ENCODE measurements around the gene ANKRD28.

Gene ANKRD28

DNA sequence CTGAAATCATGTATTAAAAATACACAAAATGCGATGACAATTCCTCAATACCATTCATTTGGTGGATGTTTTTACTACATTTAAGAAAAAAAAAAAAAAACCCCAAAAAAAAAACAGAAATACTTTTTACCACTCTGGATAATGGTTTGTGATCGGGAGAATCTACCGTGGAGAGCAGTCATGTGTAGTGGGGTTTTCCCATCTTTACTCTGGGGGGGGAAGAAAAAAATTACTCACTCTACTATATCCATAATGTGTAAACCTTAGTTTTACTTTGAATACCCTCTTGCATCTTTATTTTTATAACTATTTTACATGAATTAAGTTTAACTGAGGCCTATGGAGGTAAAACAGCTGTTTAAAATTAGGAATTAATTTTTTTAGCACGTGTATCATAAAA, 83.3 kb downstream of the ANKRD28 start:
- H2BK12ac ChIP-seq (ENCODE audit: low read length in 2 of 2): no peak overlapping the region
- H3K36me3 ChIP-seq (ENCODE audit: control insufficient read depth in 1 of 2, insufficient read depth in 2 of 2, low read depth in 1 of 2, low read length in 2 of 2): peaks cover 0 to 87% of the 10 kb centered on the region in 2 experiments
- no peak overlapping the region for H2BK15ac ChIP-seq (ENCODE audit: low read depth, poor library complexity, severe bottlenecking)
- no peak overlapping the region for H3K4me3 ChIP-seq (ENCODE audit: insufficient read depth in 1 of 2, low read depth in 1 of 2, low read length in 2 of 2)
- no peak overlapping the region for H4K8ac ChIP-seq (ENCODE audit: low read length)
- H3K18ac ChIP-seq (ENCODE audit: low read depth in 1 of 2, low read length in 2 of 2): no peak overlapping the region
- H2AK5ac ChIP-seq (ENCODE audit: low read length, severe bottlenecking): no peak overlapping the region
- no peak overlapping the region for H2BK120ac ChIP-seq (ENCODE audit: low read depth, low read length)
- WGBS: no CpG with 5 or more reads among the region's 4 CpGs
- no peak overlapping the region for H3K14ac ChIP-seq (ENCODE audit: low read length in 2 of 2)
- no peak overlapping the region for H3K23ac ChIP-seq (ENCODE audit: low read length in 2 of 2)
- H3K9me3 ChIP-seq (ENCODE audit: control insufficient read depth, low read length): no peaks in the 10 kb centered on the region
- no peak overlapping the region for H3K9ac ChIP-seq (ENCODE audit: low read length)
- H3K4me2 ChIP-seq (ENCODE audit: low read length, poor library complexity, severe bottlenecking): no peak overlapping the region
- H3K79me1 ChIP-seq (replicated peaks; ENCODE audit: low read length, poor library complexity, severe bottlenecking): peaks cover 8% of the 10 kb centered on the region
- H3K4ac ChIP-seq (ENCODE audit: low read depth in 1 of 2, low read length in 2 of 2): no peak overlapping the region
- no peak for DNase-seq
- H2AFZ ChIP-seq (ENCODE audit: low read depth, low read length): no peak overlapping the region
- no peak overlapping the region for H3K27ac ChIP-seq (ENCODE audit: low read length, poor library complexity, severe bottlenecking)
- H2BK5ac ChIP-seq (ENCODE audit: low read depth, low read length, poor library complexity, severe bottlenecking): no peak overlapping the region
- H4K91ac ChIP-seq (ENCODE audit: low read length): no peak overlapping the region
- H3K4me1 ChIP-seq (ENCODE audit: control insufficient read depth, insufficient read depth, low read depth, low read length): no peaks in the 10 kb centered on the region
- H3K27me3 ChIP-seq (ENCODE audit: control insufficient read depth in 1 of 2, insufficient read depth in 1 of 2, low read length in 2 of 2): no peaks in the 10 kb centered on the region

- H3K79me1 ChIP-seq (replicated peaks; ENCODE audit: low read length, poor library complexity, severe bottlenecking): peaks cover 7% of the 10 kb centered on the region
- no peak for DNase-seq
- no peak overlapping the region for H2BK5ac ChIP-seq (ENCODE audit: low read depth, low read length, poor library complexity, severe bottlenecking)
- H2AFZ ChIP-seq (ENCODE audit: low read depth, low read length): no peak overlapping the region
- no peak overlapping the region for H3K4ac ChIP-seq (ENCODE audit: low read depth in 1 of 2, low read length in 2 of 2)
- H2BK12ac ChIP-seq (ENCODE audit: low read length in 2 of 2): no peak overlapping the region
- peaks cover 0 to 87% of the 10 kb centered on the region in 2 experiments for H3K36me3 ChIP-seq (ENCODE audit: control insufficient read depth in 1 of 2, insufficient read depth in 2 of 2, low read depth in 1 of 2, low read length in 2 of 2)
- no peak overlapping the region for H2BK120ac ChIP-seq (ENCODE audit: low read depth, low read length)
- no peaks in the 10 kb centered on the region for H3K4me1 ChIP-seq (ENCODE audit: control insufficient read depth, insufficient read depth, low read depth, low read length)
- H3K4me3 ChIP-seq (ENCODE audit: insufficient read depth in 1 of 2, low read depth in 1 of 2, low read length in 2 of 2): no peak overlapping the region
- H3K4me2 ChIP-seq (ENCODE audit: low read length, poor library complexity, severe bottlenecking): no peak overlapping the region
- no peak overlapping the region for H3K27ac ChIP-seq (ENCODE audit: low read length, poor library complexity, severe bottlenecking)
- H3K27me3 ChIP-seq (ENCODE audit: control insufficient read depth in 1 of 2, insufficient read depth in 1 of 2, low read length in 2 of 2): no peaks in the 10 kb centered on the region
- no peak overlapping the region for H2BK15ac ChIP-seq (ENCODE audit: low read depth, poor library complexity, severe bottlenecking)
- H4K91ac ChIP-seq (ENCODE audit: low read length): no peak overlapping the region
- H3K18ac ChIP-seq (ENCODE audit: low read depth in 1 of 2, low read length in 2 of 2): no peak overlapping the region
- H3K9me3 ChIP-seq (ENCODE audit: control insufficient read depth, low read length): no peaks in the 10 kb centered on the region
- H3K14ac ChIP-seq (ENCODE audit: low read length in 2 of 2): peak overlapping the region in 1 of 2 experiments; percentile 20
- WGBS: 89% methylated on average over 4 of the region's 5 CpGs
- H3K23ac ChIP-seq (ENCODE audit: low read length in 2 of 2): no peak overlapping the region
- H4K8ac ChIP-seq (ENCODE audit: low read length): no peak overlapping the region
- H3K9ac ChIP-seq (ENCODE audit: low read length): no peak overlapping the region
- no peak overlapping the region for H2AK5ac ChIP-seq (ENCODE audit: low read length, severe bottlenecking)
Measured at GRCh38 chr3:15713364-15713763, 84.4 kb downstream of the ANKRD28 start.

DNA sequence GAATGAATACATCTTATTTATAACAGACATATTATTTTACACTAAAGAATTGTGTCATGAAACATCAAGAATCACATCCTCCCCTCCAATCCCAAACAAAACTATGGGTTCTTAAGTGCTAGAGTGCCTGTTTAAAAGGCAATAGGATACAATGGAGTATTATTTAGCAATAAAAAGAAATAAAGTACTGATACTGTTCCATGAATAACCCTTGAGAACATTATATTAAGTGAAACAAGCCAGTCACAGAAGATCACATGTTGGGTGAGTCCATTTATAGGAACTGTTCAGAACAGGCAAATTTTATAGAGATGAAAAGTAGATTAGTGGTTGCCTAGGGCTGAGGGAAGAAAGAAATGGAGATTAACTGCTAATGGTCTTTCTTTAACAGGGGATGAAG, 86.5 kb downstream of the ANKRD28 start:
- H3K9ac ChIP-seq (ENCODE audit: low read length): no peak overlapping the region
- H2AFZ ChIP-seq (ENCODE audit: low read depth, low read length): no peak overlapping the region
- no peaks in the 10 kb centered on the region for H3K9me3 ChIP-seq (ENCODE audit: control insufficient read depth, low read length)
- no peak overlapping the region for H3K14ac ChIP-seq (ENCODE audit: low read length in 2 of 2)
- peaks cover 0 to 87% of the 10 kb centered on the region in 2 experiments for H3K36me3 ChIP-seq (ENCODE audit: control insufficient read depth in 1 of 2, insufficient read depth in 2 of 2, low read depth in 1 of 2, low read length in 2 of 2)
- no peak overlapping the region for H3K27ac ChIP-seq (ENCODE audit: low read length, poor library complexity, severe bottlenecking)
- peaks cover 4% of the 10 kb centered on the region for H3K79me1 ChIP-seq (replicated peaks; ENCODE audit: low read length, poor library complexity, severe bottlenecking)
- H4K8ac ChIP-seq (ENCODE audit: low read length): no peak overlapping the region
- DNase-seq: no peak
- no peak overlapping the region for H3K4ac ChIP-seq (ENCODE audit: low read depth in 1 of 2, low read length in 2 of 2)
- no peak overlapping the region for H2BK120ac ChIP-seq (ENCODE audit: low read depth, low read length)
- H3K4me3 ChIP-seq (ENCODE audit: insufficient read depth in 1 of 2, low read depth in 1 of 2, low read length in 2 of 2): no peak overlapping the region
- H2BK12ac ChIP-seq (ENCODE audit: low read length in 2 of 2): no peak overlapping the region
- H3K23ac ChIP-seq (ENCODE audit: low read length in 2 of 2): no peak overlapping the region
- H3K18ac ChIP-seq (ENCODE audit: low read depth in 1 of 2, low read length in 2 of 2): no peak overlapping the region
- H2BK15ac ChIP-seq (ENCODE audit: low read depth, poor library complexity, severe bottlenecking): no peak overlapping the region
- no peaks in the 10 kb centered on the region for H3K27me3 ChIP-seq (ENCODE audit: control insufficient read depth in 1 of 2, insufficient read depth in 1 of 2, low read length in 2 of 2)
- H4K91ac ChIP-seq (ENCODE audit: low read length): no peak overlapping the region
- no peak overlapping the region for H3K4me2 ChIP-seq (ENCODE audit: low read length, poor library complexity, severe bottlenecking)
- no peaks in the 10 kb centered on the region for H3K4me1 ChIP-seq (ENCODE audit: control insufficient read depth, insufficient read depth, low read depth, low read length)
- no peak overlapping the region for H2AK5ac ChIP-seq (ENCODE audit: low read length, severe bottlenecking)
- no peak overlapping the region for H2BK5ac ChIP-seq (ENCODE audit: low read depth, low read length, poor library complexity, severe bottlenecking)

GRCh38 chr3:15708882-15709677, 88.7 kb downstream of the ANKRD28 start:
- no peak overlapping the region for H3K18ac ChIP-seq (ENCODE audit: low read depth in 1 of 2, low read length in 2 of 2)
- no peak overlapping the region for H2AK5ac ChIP-seq (ENCODE audit: low read length, severe bottlenecking)
- H4K8ac ChIP-seq (ENCODE audit: low read length): no peak overlapping the region
- H3K36me3 ChIP-seq (ENCODE audit: control insufficient read depth in 1 of 2, insufficient read depth in 2 of 2, low read depth in 1 of 2, low read length in 2 of 2): peaks cover 0 to 93% of the 10 kb centered on the region in 2 experiments
- no peak overlapping the region for H3K4me3 ChIP-seq (ENCODE audit: insufficient read depth in 1 of 2, low read depth in 1 of 2, low read length in 2 of 2)
- H2BK12ac ChIP-seq (ENCODE audit: low read length in 2 of 2): no peak overlapping the region
- no peak overlapping the region for H3K14ac ChIP-seq (ENCODE audit: low read length in 2 of 2)
- H3K4ac ChIP-seq (ENCODE audit: low read depth in 1 of 2, low read length in 2 of 2): no peak overlapping the region
- no peak overlapping the region for H2BK120ac ChIP-seq (ENCODE audit: low read depth, low read length)
- H3K9me3 ChIP-seq (ENCODE audit: control insufficient read depth, low read length): no peaks in the 10 kb centered on the region
- H3K23ac ChIP-seq (ENCODE audit: low read length in 2 of 2): no peak overlapping the region
- WGBS: 92% methylated on average over 1 of the region's 1 CpG
- H2BK15ac ChIP-seq (ENCODE audit: low read depth, poor library complexity, severe bottlenecking): no peak overlapping the region
- H3K4me2 ChIP-seq (ENCODE audit: low read length, poor library complexity, severe bottlenecking): no peak overlapping the region
- H3K4me1 ChIP-seq (ENCODE audit: control insufficient read depth, insufficient read depth, low read depth, low read length): no peaks in the 10 kb centered on the region
- no peaks in the 10 kb centered on the region for H3K27me3 ChIP-seq (ENCODE audit: control insufficient read depth in 1 of 2, insufficient read depth in 1 of 2, low read length in 2 of 2)
- no peak overlapping the region for H2BK5ac ChIP-seq (ENCODE audit: low read depth, low read length, poor library complexity, severe bottlenecking)
- peak; percentile 79 for DNase-seq
- H3K27ac ChIP-seq (ENCODE audit: low read length, poor library complexity, severe bottlenecking): no peak overlapping the region
- no peak overlapping the region for H2AFZ ChIP-seq (ENCODE audit: low read depth, low read length)
- peaks cover 3% of the 10 kb centered on the region for H3K79me1 ChIP-seq (replicated peaks; ENCODE audit: low read length, poor library complexity, severe bottlenecking)
- no peak overlapping the region for H3K9ac ChIP-seq (ENCODE audit: low read length)
- no peak overlapping the region for H4K91ac ChIP-seq (ENCODE audit: low read length)

All from mesenchymal stem cell (in vitro differentiated cells and primary cell).